Effector memory CD4-positive, alpha-beta T cell (primary cell): ENCODE data around the gene BRI3BP.

Experiments
- DNase-seq, 3 donors: peaks; one replicate each; pipeline ENCODE4 v3.0.0-alpha.2; 2020
- H3K27ac ChIP-seq: 2 replicates; pipeline ENCODE4 v1.7.0; 2013; ENCODE audit warnings: mild to moderate bottlenecking, low read length, moderate library complexity; ENCODE audit not compliant: insufficient read depth, poor library complexity, severe bottlenecking
- H3K27me3 ChIP-seq: replicated peaks from 2 replicates; pipeline ENCODE4 v1.7.0; 2013; ENCODE audit warnings: mild to moderate bottlenecking, low read length; ENCODE audit not compliant: insufficient read depth, control insufficient read depth, poor library complexity, severe bottlenecking
- H3K36me3 ChIP-seq: 2 replicates; pipeline ENCODE4 v1.7.0; 2013; ENCODE audit warnings: mild to moderate bottlenecking, low read length, moderate library complexity; ENCODE audit not compliant: control insufficient read depth, insufficient read depth
- H3K4me1 ChIP-seq: 2 replicates; pipeline ENCODE4 v1.7.0; 2013; ENCODE audit warnings: low read length, mild to moderate bottlenecking; ENCODE audit not compliant: control insufficient read depth, insufficient read depth, poor library complexity, severe bottlenecking
- H3K4me3 ChIP-seq: 2 replicates; pipeline ENCODE4 v1.7.0; 2013; ENCODE audit warnings: low read length, low read depth, mild to moderate bottlenecking; ENCODE audit not compliant: insufficient read depth, poor library complexity, severe bottlenecking
- H3K9me3 ChIP-seq: 2 replicates; pipeline ENCODE4 v1.7.0; 2013; ENCODE audit warnings: mild to moderate bottlenecking, low read length, moderate library complexity; ENCODE audit not compliant: control insufficient read depth

Gene BRI3BP

GRCh38 chr12:124954771-124955170 is 38.7 kb upstream of the BRI3BP start:
- H3K9me3 ChIP-seq, result no peaks in the 10 kb centered on the region
- no peaks in the 10 kb centered on the region for H3K4me1 ChIP-seq
- H3K36me3 ChIP-seq, result peaks cover 53% of the 10 kb centered on the region
- no peak overlapping the region for H3K4me3 ChIP-seq
- H3K27me3 ChIP-seq, result no peaks in the 10 kb centered on the region
- H3K27ac ChIP-seq, result no peak overlapping the region
- DNase-seq, result no peak

GRCh38 chr12:124956571-124956970 is 36.9 kb upstream of the BRI3BP start:
- peaks cover 49% of the 10 kb centered on the region for H3K36me3 ChIP-seq

GRCh38 chr12:124961055-124961454 is 32.4 kb upstream of the BRI3BP start:
- H3K36me3 ChIP-seq, result peaks cover 54% of the 10 kb centered on the region
- H3K4me1 ChIP-seq, result no peaks in the 10 kb centered on the region
- no peak overlapping the region for H3K27ac ChIP-seq
- no peak overlapping the region for H3K4me3 ChIP-seq
- no peak for DNase-seq
- H3K9me3 ChIP-seq, result no peaks in the 10 kb centered on the region
- no peaks in the 10 kb centered on the region for H3K27me3 ChIP-seq

More at GRCh38 chr12:124956571-124956970, 36.9 kb upstream of the BRI3BP start:
- DNase-seq, result no peak
- no peak overlapping the region for H3K27ac ChIP-seq
- H3K4me3 ChIP-seq, result no peak overlapping the region
- H3K27me3 ChIP-seq, result no peaks in the 10 kb centered on the region
- no peaks in the 10 kb centered on the region for H3K4me1 ChIP-seq
- no peaks in the 10 kb centered on the region for H3K9me3 ChIP-seq

- peaks cover 50% of the 10 kb centered on the region for H3K36me3 ChIP-seq
- no peak overlapping the region for H3K27ac ChIP-seq
- no peak overlapping the region for H3K4me3 ChIP-seq
- no peaks in the 10 kb centered on the region for H3K27me3 ChIP-seq
- DNase-seq, result no peak
- no peaks in the 10 kb centered on the region for H3K4me1 ChIP-seq
- H3K9me3 ChIP-seq, result no peaks in the 10 kb centered on the region
These were observed 30.2 kb upstream of the BRI3BP start for GRCh38 chr12:124963211-124963610.

GRCh38 chr12:124964251-124964650 is 29.2 kb upstream of the BRI3BP start:
- Histone ChIP-seq H3K9me3 (no peaks in the 10 kb centered on the region), H3K27ac (no peak overlapping the region), H3K36me3 (peaks cover 57% of the 10 kb centered on the region), H3K4me3 (no peak overlapping the region), H3K4me1 (no peaks in the 10 kb centered on the region), H3K27me3 (no peaks in the 10 kb centered on the region)
- DNase-seq, result no peak

GRCh38 chr12:124964836-124965462 is 28.5 kb upstream of the BRI3BP start:
- Histone ChIP-seq H3K27me3 (no peaks in the 10 kb centered on the region), H3K9me3 (no peaks in the 10 kb centered on the region), H3K4me3 (no peak overlapping the region), H3K36me3 (peaks cover 55% of the 10 kb centered on the region), H3K27ac (no peak overlapping the region), H3K4me1 (no peaks in the 10 kb centered on the region)
- no peak for DNase-seq

- Histone ChIP-seq H3K4me1 (no peaks in the 10 kb centered on the region), H3K9me3 (no peaks in the 10 kb centered on the region), H3K36me3 (peaks cover 69% of the 10 kb centered on the region), H3K27ac (no peak overlapping the region), H3K4me3 (no peak overlapping the region), H3K27me3 (no peaks in the 10 kb centered on the region)
- DNase-seq, result no peak
These were observed 26.3 kb upstream of the BRI3BP start for GRCh38 chr12:124967016-124967739.

- no peaks in the 10 kb centered on the region for H3K9me3 ChIP-seq
- H3K27me3 ChIP-seq, result no peaks in the 10 kb centered on the region
- H3K27ac ChIP-seq, result no peak overlapping the region
- H3K4me1 ChIP-seq, result no peaks in the 10 kb centered on the region
- no peak overlapping the region for H3K4me3 ChIP-seq
- H3K36me3 ChIP-seq, result peaks cover 68% of the 10 kb centered on the region
- no peak for DNase-seq
These were observed 24.8 kb upstream of the BRI3BP start for GRCh38 chr12:124968656-124969055.

GRCh38 chr12:124970647-124971402 is 22.6 kb upstream of the BRI3BP start:
- Histone ChIP-seq H3K4me3 (no peak overlapping the region), H3K36me3 (peaks cover 68% of the 10 kb centered on the region), H3K9me3 (no peaks in the 10 kb centered on the region), H3K27ac (no peak overlapping the region), H3K27me3 (no peaks in the 10 kb centered on the region), H3K4me1 (no peaks in the 10 kb centered on the region)
- no peak for DNase-seq

GRCh38 chr12:124971603-124972002 is 21.8 kb upstream of the BRI3BP start:
- Histone ChIP-seq H3K27ac (no peak overlapping the region), H3K27me3 (no peaks in the 10 kb centered on the region), H3K4me1 (no peaks in the 10 kb centered on the region), H3K36me3 (peaks cover 71% of the 10 kb centered on the region), H3K9me3 (no peaks in the 10 kb centered on the region), H3K4me3 (no peak overlapping the region)
- DNase-seq, result no peak
